DMS153 treated with DMSO at 0.1 percent for 48 hours (cell line): ENCODE measurements around the gene EVX2.

ENCODE experiments used
- DNase-seq: peaks from one replicate; lab custom pipeline; 2025; ENCODE audit not compliant: unreplicated experiment; lab: John Stamatoyannopoulos, UW

EVX2 gene

GRCh38 chr2:176082824-176083751, 674 bp downstream of the EVX2 start:
- DNase-seq, result no peak

GRCh38 chr2:176082525-176082823, 1.3 kb downstream of the EVX2 start:
- DNase-seq, result no peak

DNA sequence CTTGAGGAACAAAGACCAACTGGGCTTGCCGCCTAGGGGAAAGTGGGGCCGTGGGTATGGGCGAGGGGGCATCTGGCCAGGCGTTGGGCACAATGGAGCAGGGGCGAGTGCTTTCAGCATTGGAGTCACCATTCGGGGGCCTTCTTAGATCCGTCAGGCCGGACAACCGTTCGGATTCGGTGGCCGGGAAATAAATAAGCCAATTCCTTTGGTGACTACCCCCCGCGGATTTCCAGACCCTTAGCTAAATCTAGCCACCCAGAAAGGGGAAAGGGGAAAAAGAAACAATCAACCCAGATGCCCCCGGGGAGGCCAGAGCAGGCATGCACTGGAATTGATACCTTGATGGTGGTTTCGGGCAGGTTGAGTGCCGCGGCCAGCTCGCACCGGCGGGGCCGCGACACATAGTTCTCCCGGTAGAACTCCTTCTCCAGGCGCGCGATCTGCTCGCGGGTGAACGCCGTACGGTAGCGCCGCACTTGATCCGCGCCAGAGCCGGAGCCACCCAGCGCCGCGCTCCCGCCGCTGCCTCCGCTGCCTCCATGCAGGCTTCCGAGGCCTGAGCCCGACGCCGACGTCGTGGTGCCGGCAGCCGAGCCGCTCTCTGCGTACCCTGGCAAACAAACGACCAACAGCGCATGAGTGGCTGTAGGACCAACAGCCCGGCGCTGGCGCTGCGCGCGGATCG, 1.8 kb downstream of the EVX2 start:
- no peak for DNase-seq

- no peak for DNase-seq
These were observed 2.4 kb downstream of the EVX2 start for GRCh38 chr2:176081376-176081836.

DNA sequence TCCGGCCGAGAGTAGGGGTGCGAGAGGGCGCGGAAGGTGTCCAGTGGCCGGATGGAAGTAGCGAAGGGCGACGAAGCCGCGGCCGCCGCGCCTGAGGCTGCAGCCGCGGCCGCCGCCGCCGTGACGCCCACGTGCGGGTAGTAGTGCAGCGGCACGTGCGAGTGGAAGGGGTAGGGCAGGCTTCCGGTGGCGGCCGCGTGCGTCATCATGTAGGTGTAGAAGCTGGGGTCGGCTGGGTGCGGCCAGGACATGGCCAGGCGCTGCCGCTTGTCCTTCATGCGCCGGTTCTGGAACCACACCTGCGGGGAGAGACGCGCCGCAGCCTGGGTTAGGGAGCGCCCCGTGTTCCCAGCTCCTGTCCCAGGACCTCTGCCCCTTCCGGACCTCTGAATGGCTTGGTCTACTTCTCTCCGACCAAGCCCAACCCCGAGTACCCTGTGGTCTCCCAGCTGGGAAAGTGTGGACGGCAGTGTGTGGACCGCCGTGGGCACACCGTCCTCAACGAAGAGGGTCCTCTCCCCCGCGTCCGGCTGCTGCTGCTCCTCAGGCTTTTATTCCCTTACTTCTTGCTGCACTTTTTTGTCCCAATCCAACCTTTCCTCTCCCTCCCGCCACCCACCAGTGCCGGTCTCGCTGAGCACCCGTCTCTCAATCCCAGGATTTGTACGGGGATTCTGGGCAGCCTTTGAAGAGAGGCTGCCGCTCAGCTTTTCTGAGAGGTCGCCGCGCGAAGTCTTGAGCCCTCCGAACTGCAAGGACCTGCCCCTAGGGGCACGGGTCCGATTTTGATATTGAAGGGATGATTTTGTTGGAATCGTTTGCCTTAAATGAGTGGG, 3.0 kb downstream of the EVX2 start:
- DNase-seq, result no peak

- no peak for DNase-seq
These were observed 3.8 kb downstream of the EVX2 start for GRCh38 chr2:176079831-176080539.

- DNase-seq, result no peak
These were observed 4.4 kb downstream of the EVX2 start for GRCh38 chr2:176079285-176079830.

DNA sequence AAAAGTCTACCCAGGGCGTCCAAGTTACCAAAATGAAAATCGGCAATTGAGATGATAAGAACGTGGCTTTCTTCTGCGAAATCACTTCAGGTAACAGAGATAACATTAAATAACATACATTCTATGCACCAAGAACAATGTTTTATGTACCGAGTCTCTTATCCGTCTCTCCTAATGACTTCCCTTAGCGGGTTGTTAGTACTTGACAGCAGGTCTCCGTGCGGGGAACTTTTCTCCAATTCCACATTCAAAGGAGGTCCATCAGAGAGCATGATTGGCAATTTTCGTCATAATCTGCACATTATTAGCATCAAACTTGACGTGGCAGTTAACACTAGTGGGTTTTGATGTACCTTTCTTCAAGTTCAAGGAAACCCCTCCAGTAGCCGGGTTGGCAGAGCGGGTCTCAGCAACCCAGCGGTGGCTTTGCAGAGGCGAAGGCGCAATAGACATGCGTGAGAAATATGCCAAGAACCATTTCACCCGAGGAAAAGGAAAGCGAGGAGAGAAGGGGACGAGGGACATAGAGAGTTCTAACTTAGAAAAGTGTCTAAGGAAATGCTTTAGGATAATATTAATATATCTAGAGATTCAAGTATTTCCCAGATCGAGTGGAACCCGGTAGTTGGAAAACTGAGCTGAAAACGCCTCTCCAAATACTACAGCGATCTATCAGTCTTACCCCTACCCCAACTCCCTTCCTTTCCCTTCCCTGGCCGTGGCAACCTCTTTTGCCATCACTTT, 5.0 kb downstream of the EVX2 start:
- DNase-seq, result no peak

DNA sequence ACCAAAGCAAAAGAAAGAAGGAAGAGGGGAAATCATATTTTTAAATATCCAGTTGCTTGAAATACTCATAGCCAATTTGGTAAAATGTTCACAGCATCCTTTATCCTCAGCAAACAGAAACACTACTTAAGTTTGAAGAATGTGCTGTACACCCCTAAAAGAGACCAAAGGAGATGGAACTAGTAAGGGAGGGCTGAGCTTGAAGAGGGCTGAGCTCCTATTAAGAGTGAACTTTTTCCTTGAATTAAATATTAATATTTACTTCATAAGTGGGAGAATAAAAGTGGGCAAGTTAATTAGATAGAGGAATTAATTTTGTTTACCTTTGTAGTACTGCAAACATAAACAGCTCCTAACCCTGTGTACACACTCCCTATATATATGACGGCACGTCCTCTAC, 7.0 kb downstream of the EVX2 start:
- DNase-seq, result no peak

- DNase-seq, result no peak
These were observed 7.7 kb downstream of the EVX2 start for GRCh38 chr2:176076063-176076462.

- no peak for DNase-seq
These were observed 8.3 kb downstream of the EVX2 start for GRCh38 chr2:176075481-176075880.

- no peak for DNase-seq
These were observed 8.8 kb downstream of the EVX2 start for GRCh38 chr2:176074919-176075425.

DNA sequence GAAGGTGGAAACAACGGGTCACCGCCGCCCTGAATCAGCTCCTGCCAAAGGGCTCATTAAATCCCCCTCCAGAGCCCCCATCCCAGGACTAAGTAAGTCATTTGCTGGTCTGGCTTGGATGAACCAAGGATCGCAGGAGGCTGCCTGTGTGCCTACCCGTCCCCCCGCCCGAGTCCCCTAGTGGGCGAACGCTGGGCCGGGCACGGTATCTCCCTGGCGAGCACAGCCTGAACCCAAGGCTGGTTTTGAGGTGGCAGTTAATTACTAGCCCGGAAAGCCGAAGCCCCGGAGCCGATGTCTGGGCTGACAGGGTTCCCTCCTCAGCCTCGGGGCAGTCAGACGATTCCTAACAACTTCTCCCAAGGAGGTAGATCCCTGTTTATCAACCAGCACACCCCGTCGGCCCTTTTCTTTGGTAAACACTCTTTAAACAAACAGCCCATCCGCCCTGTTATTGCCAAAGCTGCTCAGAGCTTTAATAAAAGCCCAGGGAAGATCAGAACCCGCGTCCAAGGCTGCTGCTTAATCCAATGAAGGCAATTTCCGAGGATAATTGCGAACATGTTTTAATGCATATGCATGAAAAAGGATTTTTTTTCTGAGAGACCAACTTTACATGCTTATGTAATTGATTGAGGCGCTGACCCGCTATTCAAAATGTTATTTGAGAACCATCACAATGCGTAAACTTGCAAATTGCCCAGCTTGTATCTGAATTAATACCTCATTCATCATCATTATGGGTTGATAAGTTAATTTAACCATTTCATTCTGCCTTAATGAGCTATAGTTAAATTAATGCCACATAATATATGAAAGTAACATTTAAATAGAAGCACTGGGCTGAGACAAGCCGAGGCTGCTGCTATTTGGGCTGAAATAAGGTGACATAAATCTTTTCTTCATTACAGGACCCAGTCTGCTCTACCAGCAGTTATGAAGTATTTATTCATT, 10.5 kb downstream of the EVX2 start:
- DNase-seq, result no peak

- DNase-seq, result no peak
These were observed 11.5 kb downstream of the EVX2 start for GRCh38 chr2:176072292-176072669.

DNA sequence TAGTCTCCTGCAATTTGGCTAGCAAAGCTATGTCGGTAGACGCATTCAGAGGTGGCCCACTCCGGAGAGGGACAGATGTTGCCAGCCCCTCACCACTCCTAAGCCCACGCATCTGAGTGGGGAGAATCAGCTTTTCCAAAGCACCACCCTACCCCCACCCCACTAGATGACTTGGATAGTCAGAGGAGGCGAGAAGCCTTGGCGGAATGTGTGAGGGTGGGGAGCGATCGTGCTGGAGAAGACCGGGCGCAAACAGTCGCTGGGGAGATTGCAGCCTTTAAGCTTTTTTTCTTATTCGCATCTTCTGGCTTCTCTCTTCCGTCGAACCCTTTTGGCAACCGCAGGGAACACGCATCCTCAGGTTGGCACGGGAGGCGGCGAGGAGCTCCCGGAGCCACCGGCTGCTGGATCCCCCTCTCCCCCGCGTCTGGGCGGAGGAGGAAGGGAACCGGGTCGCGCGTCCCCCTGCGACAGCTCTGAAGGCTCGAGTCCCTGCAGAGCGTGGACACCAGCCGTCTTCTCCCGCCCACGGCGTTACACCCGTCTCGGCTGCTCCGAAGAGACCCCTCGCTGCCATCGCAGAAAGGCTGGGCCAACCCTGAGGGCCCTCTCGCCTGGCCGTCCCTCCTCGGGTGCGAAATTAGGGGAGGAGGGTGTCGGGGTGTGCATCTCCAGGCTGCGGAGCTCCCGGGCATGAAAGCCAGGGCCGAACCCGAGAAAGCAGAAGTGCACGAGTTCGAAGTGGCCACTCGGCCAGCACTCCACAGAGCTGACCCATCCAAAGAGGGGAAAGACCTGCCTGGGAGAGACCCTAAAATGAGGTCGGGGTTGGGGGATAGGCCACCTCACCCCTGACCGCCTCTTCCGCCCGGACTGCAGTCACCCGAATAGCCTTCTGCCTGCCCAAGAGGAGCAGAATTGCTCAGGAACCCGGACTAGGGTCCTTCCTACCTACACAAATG, 12.2 kb downstream of the EVX2 start:
- no peak for DNase-seq

GRCh38 chr2:176068419-176068832, 15.3 kb downstream of the EVX2 start:
- DNase-seq, result no peak

GRCh38 chr2:176067589-176068418, 16.0 kb downstream of the EVX2 start:
- no peak for DNase-seq
